HCT116 (cell line): ENCODE measurements around the gene CDK18. TPM values are rescaled to one million over a fixed set of nuclear protein-coding genes. Genes with fewer than 3 reads are reported as not detected.

Experiments
- ATAC-seq: fragments of 200-7000 bp; cut with Tn5 transposase; 2 replicates; pipeline ENCODE4 v1.9.1; 2020; ENCODE audit warnings: mild to moderate bottlenecking, moderate library complexity
- Bru-seq: library from RNA; stranded (reverse); fragments of 400-500 nt; gene quantifications from one replicate; lab custom pipeline; 2021; lab: Mats Ljungman, UMichigan
- BruChase-seq, 2 experiments: library from RNA; stranded (reverse); fragments of 400-500 nt; gene quantifications; one replicate each; lab custom pipeline; 2021; lab: Mats Ljungman, UMichigan
- BruUV-seq: library from RNA; stranded (reverse); fragments of 400-500 nt; replicated peaks from 2 replicates; lab custom pipeline; 2021; lab: Mats Ljungman, UMichigan
- CTCF ChIA-PET: fragments of 300-600 bp; sonication (Branson Sonifier 250); formaldehyde crosslinking; loops from one replicate; lab custom pipeline; 2021; ENCODE audit warnings: antibody characterized with exemption; lab: Charles Lee
- POLR2A ChIA-PET: fragments of 300-600, 350-600 bp; sonication (Branson Sonifier 250); formaldehyde crosslinking; loops from one replicate; lab custom pipeline; 2021; ENCODE audit warnings: antibody characterized with exemption; lab: Charles Lee
- RAD21 ChIA-PET, 2 experiments: fragments of 300-600 bp; sonication (Branson Sonifier 250); formaldehyde crosslinking; loops; one replicate each; lab custom pipeline; 2023; ENCODE audit warnings: low total read pairs in 2 of 2; ENCODE audit not compliant: uncharacterized antibody in 2 of 2, unreplicated experiment in 2 of 2, low non-redundant PET in 1 of 2; lab: Charles Lee
- DNase-seq: peaks from one replicate; pipeline ENCODE4 v3.0.0-alpha.2; 2010; ENCODE audit warnings: low read depth, low spot score
- H2AFZ ChIP-seq: fragments of 200-600 bp; shearing (Covaris generic), sonication (generic); 2 replicates; pipeline ENCODE4 v1.6.1; 2017; ENCODE audit warnings: low read depth, mixed run types, mixed read lengths, antibody characterized with exemption, low read length; ENCODE audit not compliant: poor library complexity, severe bottlenecking
- H3K27ac ChIP-seq: 2 replicates; pipeline ENCODE4 v1.5.1; 2012; ENCODE audit warnings: low read depth, low read length
- H3K27me3 ChIP-seq: fragments of 200-600 bp; sonication (generic); 2 replicates; pipeline ENCODE4 v1.6.1; 2016; ENCODE audit warnings: mixed run types, low read length, mixed read lengths; ENCODE audit not compliant: insufficient read depth
- H3K36me3 ChIP-seq, 2 experiments: fragments of 200-500 bp in 1 of 2; fragments of 200-600 bp in 1 of 2; sonication (Bioruptor generic) in 1 of 2; sonication (generic) in 1 of 2; 2 replicates each; pipeline versions ENCODE4 v1.5.1 to v1.6.1; 2014 to 2016; ENCODE audit warnings: low read length in 2 of 2, inconsistent platforms in 1 of 2, mixed read lengths in 1 of 2, mixed run types in 1 of 2; ENCODE audit not compliant: insufficient read depth in 2 of 2, control insufficient read depth in 1 of 2
- H3K4me1 ChIP-seq, 2 experiments: fragments of 200-600 bp in 1 of 2; sonication (generic) in 1 of 2; 2 replicates each; pipeline versions ENCODE4 v1.5.1 to v1.6.1; 2012 to 2017; ENCODE audit warnings: low read length in 2 of 2, inconsistent platforms in 1 of 2, mild to moderate bottlenecking in 1 of 2, mixed read lengths in 1 of 2, mixed run types in 1 of 2, moderate library complexity in 1 of 2; ENCODE audit not compliant: insufficient read depth in 2 of 2, control insufficient read depth in 1 of 2
- H3K4me2 ChIP-seq: fragments of 200-600 bp; sonication (generic); 2 replicates; pipeline ENCODE4 v1.6.1; 2017; ENCODE audit warnings: mixed run types, low read length, mixed read lengths
- H3K4me3 ChIP-seq, 2 experiments: fragments of 200-600 bp in 1 of 2; sonication (generic) in 1 of 2; replicated peaks in 1 of 2; 2 replicates each; pipeline ENCODE4 v1.5.1; 2011 to 2016; ENCODE audit warnings: low read length in 2 of 2, control low read depth in 1 of 2, low read depth in 1 of 2, mild to moderate bottlenecking in 1 of 2, mixed read lengths in 1 of 2, mixed run types in 1 of 2
- H3K79me2 ChIP-seq: fragments of 200-600 bp; sonication (generic); 2 replicates; pipeline ENCODE4 v1.6.1; 2017; ENCODE audit warnings: mild to moderate bottlenecking, mixed run types, low read length, moderate library complexity, mixed read lengths; ENCODE audit not compliant: insufficient read depth
- H3K9ac ChIP-seq: fragments of 200-600 bp; sonication (generic); 2 replicates; pipeline ENCODE4 v1.6.1; 2016; ENCODE audit warnings: low read length, mixed read lengths
- H3K9me2 ChIP-seq: fragments of 200-600 bp; sonication (generic), shearing (Covaris generic); 2 replicates; pipeline ENCODE4 v1.6.1; 2017; ENCODE audit warnings: mixed run types, mild to moderate bottlenecking, moderate library complexity; ENCODE audit not compliant: insufficient read depth
- H3K9me3 ChIP-seq, 2 experiments: fragments of 200-500 bp in 1 of 2; fragments of 200-600 bp in 1 of 2; sonication (Bioruptor generic) in 1 of 2; sonication (generic) in 1 of 2; 2 replicates each; pipeline ENCODE4 v1.6.1; 2014 to 2017; ENCODE audit warnings: low read length in 2 of 2, mixed read lengths in 2 of 2, inconsistent platforms in 1 of 2, low read depth in 1 of 2, mild to moderate bottlenecking in 1 of 2, mixed run types in 1 of 2, moderate library complexity in 1 of 2; ENCODE audit not compliant: control insufficient read depth in 1 of 2, insufficient read depth in 1 of 2
- H4K20me1 ChIP-seq: fragments of 200-600 bp; sonication (generic), shearing (Covaris generic); 2 replicates; pipeline ENCODE4 v1.6.1; 2017; ENCODE audit warnings: mixed run types, mild to moderate bottlenecking, moderate library complexity; ENCODE audit not compliant: insufficient read depth
- CBX3 ChIP-seq: IDR thresholded peaks from 2 replicates; pipeline ENCODE4 v1.6.1; 2012; ENCODE audit warnings: low read depth
- CTCF ChIP-seq, 3 experiments: fragments of 200-600 bp in 1 of 3; sonication (generic) in 1 of 3; IDR thresholded peaks in 2 of 3; conservative IDR thresholded peaks in 1 of 3; 2 replicates each; pipeline ENCODE4 v1.5.1; 2012 to 2017; ENCODE audit warnings: low read depth in 2 of 3, low read length in 2 of 3, antibody characterized with exemption in 1 of 3, borderline replicate concordance in 1 of 3, control low read depth in 1 of 3, mild to moderate bottlenecking in 1 of 3, mixed read lengths in 1 of 3, mixed run types in 1 of 3, moderate library complexity in 1 of 3; ENCODE audit not compliant: insufficient read depth in 1 of 3
- EGR1 ChIP-seq: IDR thresholded peaks from 2 replicates; pipeline ENCODE4 v1.6.1; 2012; ENCODE audit warnings: low read depth
- ELF1 ChIP-seq: IDR thresholded peaks from 2 replicates; pipeline ENCODE4 v1.6.1; 2012; ENCODE audit warnings: low read depth, borderline replicate concordance
- EZH2 ChIP-seq: fragments of 200-600 bp; sonication (generic); IDR thresholded peaks from 2 replicates; pipeline ENCODE4 v1.6.1; 2017; ENCODE audit warnings: antibody characterized with exemption, mixed run types
- EZH2phosphoT487 ChIP-seq: fragments of 200-600 bp; IDR thresholded peaks from 2 replicates; pipeline ENCODE4 v1.6.1; 2018; ENCODE audit warnings: antibody characterized with exemption, borderline replicate concordance
- FOSL1 ChIP-seq: IDR thresholded peaks from 2 replicates; pipeline ENCODE4 v1.6.1; 2012; ENCODE audit warnings: low read depth
- JUND ChIP-seq: IDR thresholded peaks from 2 replicates; pipeline ENCODE4 v1.6.1; 2012
- MAX ChIP-seq: IDR thresholded peaks from 2 replicates; pipeline ENCODE4 v1.6.1; 2012
- POLR2A ChIP-seq: IDR thresholded peaks from 2 replicates; pipeline ENCODE4 v1.7.0; 2011; ENCODE audit warnings: borderline replicate concordance; ENCODE audit not compliant: insufficient read depth, insufficient read length; ENCODE audit errors: extremely low read depth
- POLR2AphosphoS5 ChIP-seq: IDR thresholded peaks from 2 replicates; pipeline ENCODE4 v1.6.1; 2011; ENCODE audit warnings: mild to moderate bottlenecking, low read depth, low read length, moderate library complexity
- SIN3A ChIP-seq: IDR thresholded peaks from 2 replicates; pipeline ENCODE4 v1.6.1; 2012; ENCODE audit warnings: low read depth
- SP1 ChIP-seq: IDR thresholded peaks from 2 replicates; pipeline ENCODE4 v1.6.1; 2012; ENCODE audit warnings: low read depth
- SRF ChIP-seq: IDR thresholded peaks from 2 replicates; pipeline ENCODE4 v1.6.1; 2012; ENCODE audit warnings: low read depth
- ZFX ChIP-seq: fragments of 450-650 bp; IDR thresholded peaks from 2 replicates; pipeline ENCODE4 v1.6.1; 2017
- ZNF274 ChIP-seq: fragments of 200-500 bp; sonication (Bioruptor generic); IDR thresholded peaks from 2 replicates; pipeline ENCODE4 v1.6.1; 2014; ENCODE audit warnings: mild to moderate bottlenecking, low read depth, low read length, inconsistent platforms
- intact Hi-C: fragments of 100-400 bp; cut with micrococcal nuclease; formaldehyde crosslinking; loops from 2 replicates; pipeline ENCODE4 v1.10.0; 2022
- long read RNA-seq: library from polyadenylated mRNA; unstranded; transcript quantifications from one replicate; pipeline ENCODE4 v2.0.0, GENCODE V29; 2021; ENCODE audit not compliant: unreplicated experiment
- polyA plus RNA-seq: library from polyadenylated mRNA; unstranded; fragments of >200 nt; gene quantifications from 2 replicates; pipeline ENCODE4 v1.2.1, GENCODE V29; 2012; ENCODE audit warnings: missing spikeins
- total RNA-seq: library from RNA; stranded (reverse); gene quantifications from one replicate; pipeline ENCODE4 v1.2.1, GENCODE V29; 2021; ENCODE audit not compliant: unreplicated experiment
- TF ChIP-seq, protein P1 (sequence below): IDR thresholded peaks from 2 replicates; pipeline ENCODE4 v1.6.1; 2011; ENCODE audit warnings: mild to moderate bottlenecking, low read length, moderate library complexity; ENCODE audit not compliant: insufficient replicate concordance; ENCODE audit errors: extremely low read depth
- TF ChIP-seq, protein P2 (sequence below): IDR thresholded peaks from 2 replicates; pipeline ENCODE4 v1.6.1; 2012

Gene CDK18
- total RNA-seq: 32.0 TPM
- 30.5 and 30.7 TPM in 2 replicates for polyA plus RNA-seq
- percentile 61 among the genes with signal in this experiment for Bru-seq, nascent RNA
- BruChase-seq, experiment 1, labeled RNA remaining after a 6-hour chase: percentile 57 among the genes with signal in this experiment
- BruChase-seq, experiment 2, labeled RNA remaining after a 2-hour chase: percentile 71 among the genes with signal in this experiment
- long read RNA-seq, partial matches to known transcripts: 6 of 33 reads
- long read RNA-seq, other reads (novel, unspliced or antisense): 19 of 33 reads

GRCh38 chr1:205504311-205505075, at the start of gene CDK18:
Gene CDK18 (plus strand): TSS chr1:205504669. CDS start chr1:205523168, 18,499 bp downstream.
- peak within 1 kb of the TSS; percentile 82 for H3K9ac ChIP-seq
- H3K79me2 ChIP-seq: peaks cover 23% of the 10 kb centered on the region; the same call in 1 of the 2 replicates
- H3K27me3 ChIP-seq: no peaks in the 10 kb centered on the region
- BruUV-seq: no TSS peak
- H3K4me3 ChIP-seq: peak within 1 kb of the TSS; percentile 75 to 76
- peak within 1 kb of the TSS; percentile 97 for H3K4me2 ChIP-seq
- ChIA-PET CTCF (interaction anchor here (1.0 kb wide), 2 partner anchors 16 to 20 kb away, joined by 4 to 5 read pairs; no protein-coding TSS in a partner anchor), RAD21 (interaction anchor here in 1 of 2 experiments (0.5 kb wide), 1 partner anchor 70 kb away, joined by 3 read pairs; no protein-coding TSS in a partner anchor), POLR2A (no interaction called here)
- DNase-seq (peak; percentile 73), ATAC-seq (peak; percentile 89)
- peak within 1 kb of the TSS; percentile 74 for H2AFZ ChIP-seq
- peaks cover 12 to 27% of the 10 kb centered on the region in 2 experiments for H3K4me1 ChIP-seq
- H3K9me3 ChIP-seq: no peaks in the 10 kb centered on the region
- no peaks in the 10 kb centered on the region for H4K20me1 ChIP-seq
- H3K9me2 ChIP-seq: no peaks in the 10 kb centered on the region
- peak within 1 kb of the TSS; percentile 86 for H3K27ac ChIP-seq
- intact Hi-C loops: no loop called here
- H3K36me3 ChIP-seq: no peaks in the 10 kb centered on the region
- no peak; the same call in 1 of the 2 replicates for TF ChIP-seq EGR1
- no peak for TF ChIP-seq JUND
- peak; percentile 72 for TF ChIP-seq POLR2AphosphoS5
- no peak for TF ChIP-seq FOSL1
- TF ChIP-seq, protein P1, sequence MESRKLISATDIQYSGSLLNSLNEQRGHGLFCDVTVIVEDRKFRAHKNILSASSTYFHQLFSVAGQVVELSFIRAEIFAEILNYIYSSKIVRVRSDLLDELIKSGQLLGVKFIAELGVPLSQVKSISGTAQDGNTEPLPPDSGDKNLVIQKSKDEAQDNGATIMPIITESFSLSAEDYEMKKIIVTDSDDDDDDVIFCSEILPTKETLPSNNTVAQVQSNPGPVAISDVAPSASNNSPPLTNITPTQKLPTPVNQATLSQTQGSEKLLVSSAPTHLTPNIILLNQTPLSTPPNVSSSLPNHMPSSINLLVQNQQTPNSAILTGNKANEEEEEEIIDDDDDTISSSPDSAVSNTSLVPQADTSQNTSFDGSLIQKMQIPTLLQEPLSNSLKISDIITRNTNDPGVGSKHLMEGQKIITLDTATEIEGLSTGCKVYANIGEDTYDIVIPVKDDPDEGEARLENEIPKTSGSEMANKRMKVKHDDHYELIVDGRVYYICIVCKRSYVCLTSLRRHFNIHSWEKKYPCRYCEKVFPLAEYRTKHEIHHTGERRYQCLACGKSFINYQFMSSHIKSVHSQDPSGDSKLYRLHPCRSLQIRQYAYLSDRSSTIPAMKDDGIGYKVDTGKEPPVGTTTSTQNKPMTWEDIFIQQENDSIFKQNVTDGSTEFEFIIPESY: no peak
- TF ChIP-seq EZH2phosphoT487: no peak
- no peak for TF ChIP-seq CBX3
- TF ChIP-seq ZFX: no peak
- TF ChIP-seq MAX: peak; percentile 72; the same call in 1 of the 2 replicates
- no peak for TF ChIP-seq ZNF274
- no peak for TF ChIP-seq CTCF (IDR thresholded peaks at IDR 0.05 in 2 of 3, conservative IDR thresholded peaks at IDR 0.05 in 1 of 3; ENCODE audit: borderline replicate concordance in 1 of 3, insufficient read depth in 1 of 3, low read depth in 2 of 3, low read length in 2 of 3)
- TF ChIP-seq SIN3A: 0 out of 2 replicates have a peak, but pooled peaks have one; percentile 28
- TF ChIP-seq SP1: 0 out of 2 replicates have a peak, but pooled peaks have one; percentile 20
- TF ChIP-seq, protein P2, sequence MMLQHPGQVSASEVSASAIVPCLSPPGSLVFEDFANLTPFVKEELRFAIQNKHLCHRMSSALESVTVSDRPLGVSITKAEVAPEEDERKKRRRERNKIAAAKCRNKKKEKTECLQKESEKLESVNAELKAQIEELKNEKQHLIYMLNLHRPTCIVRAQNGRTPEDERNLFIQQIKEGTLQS: no peak
- TF ChIP-seq POLR2A: no peak
- TF ChIP-seq EZH2: no peak
- TF ChIP-seq ELF1: no peak; the same call in 1 of the 2 replicates
- no peak for TF ChIP-seq SRF
